Sigmoid colon (tissue), 7 donors: ENCODE measurements around the gene SP110. TPM values are rescaled to one million over a fixed set of nuclear protein-coding genes. Genes with fewer than 3 reads are reported as not detected.

Source experiments
- DNase-seq: peaks from one replicate; pipeline ENCODE4 v3.0.0-alpha.2; 2019
- H3K27ac ChIP-seq, 4 donors: fragments of 200-600 bp; sonication (generic); one replicate each; pipeline ENCODE4 v1.5.1; 2016 to 2019; ENCODE audit warnings: mild to moderate bottlenecking in 1 of 4
- H3K27me3 ChIP-seq, 3 donors: fragments of 200-600 bp; sonication (generic); one replicate each; pipeline ENCODE4 v1.5.1; 2019; ENCODE audit warnings: mild to moderate bottlenecking in 1 of 3
- H3K36me3 ChIP-seq, 4 donors: fragments of 200-600 bp; sonication (generic); one replicate each; pipeline ENCODE4 v1.5.1; 2016 to 2019
- H3K4me1 ChIP-seq, 4 donors: fragments of 200-600 bp; sonication (generic); one replicate each; pipeline ENCODE4 v1.5.1; 2017 to 2019
- H3K4me3 ChIP-seq, 4 donors: fragments of 200-600 bp; sonication (generic); one replicate each; pipeline ENCODE4 v1.5.1; 2017 to 2019; ENCODE audit warnings: mild to moderate bottlenecking in 2 of 4, moderate library complexity in 1 of 4
- H3K9me3 ChIP-seq, 4 donors: fragments of 200-600 bp in 3 of 4; sonication (generic) in 3 of 4; one replicate each; pipeline versions ENCODE4 v1.5.1 to v1.6.1; 2013 to 2019
- CTCF ChIP-seq, 4 experiments: fragments of 450-650 bp in 3 of 4; fragments of 200-600 bp in 1 of 4; IDR thresholded peaks; one replicate each; pipeline ENCODE4 v1.5.1; 2016 to 2019; ENCODE audit warnings: antibody characterized with exemption in 4 of 4, mild to moderate bottlenecking in 3 of 4, moderate library complexity in 2 of 4
- EP300 ChIP-seq, 4 donors: sonication (generic); formaldehyde crosslinking; IDR thresholded peaks; one replicate each; pipeline ENCODE4 v1.6.1; 2017; ENCODE audit warnings: antibody characterized with exemption in 4 of 4
- POLR2A ChIP-seq, 2 donors: fragments of 450-650 bp; IDR thresholded peaks; one replicate each; pipeline ENCODE4 v1.6.1; 2016; ENCODE audit warnings: antibody characterized with exemption in 2 of 2, mild to moderate bottlenecking in 2 of 2, moderate library complexity in 2 of 2
- POLR2AphosphoS5 ChIP-seq, 4 donors: sonication (generic); formaldehyde crosslinking; IDR thresholded peaks; one replicate each; pipeline ENCODE4 v1.6.1; 2017; ENCODE audit warnings: antibody characterized with exemption in 4 of 4
- WGBS, 2 donors: extraction: QIAGEN DNeasy Blood & Tissue Kit; methylation state at CpG; one replicate each; pipeline ENCODE4 v1.1.7; 2013; 5-methylcytosine and 5-hydroxymethylcytosine counted together
- intact Hi-C: fragments of 100-400 bp; cut with DNase I; formaldehyde crosslinking; loops from one replicate; pipeline ENCODE4 v1.15.1; 2023
- polyA plus RNA-seq, 3 donors: library from polyadenylated mRNA; stranded (reverse); fragments of 200-250 nt; gene quantifications; one replicate each; pipeline ENCODE4 v1.2.3, GENCODE V29; 2013
- total RNA-seq, 4 donors: library from RNA; depleted of rRNA; stranded (reverse); fragments of >200 nt; gene quantifications; one replicate each; pipeline ENCODE4 v1.1.0, GENCODE V29; 2016
- donor health status: healthy with polysubstance abuse.
- donor health status: Bipolar disorder and iron deficiency.
- donor health status: healthy.

Gene SP110
- total and polyA plus RNA-seq, 7 donors, result 9.2 to 41.8 (median 16.4) TPM

DNA sequence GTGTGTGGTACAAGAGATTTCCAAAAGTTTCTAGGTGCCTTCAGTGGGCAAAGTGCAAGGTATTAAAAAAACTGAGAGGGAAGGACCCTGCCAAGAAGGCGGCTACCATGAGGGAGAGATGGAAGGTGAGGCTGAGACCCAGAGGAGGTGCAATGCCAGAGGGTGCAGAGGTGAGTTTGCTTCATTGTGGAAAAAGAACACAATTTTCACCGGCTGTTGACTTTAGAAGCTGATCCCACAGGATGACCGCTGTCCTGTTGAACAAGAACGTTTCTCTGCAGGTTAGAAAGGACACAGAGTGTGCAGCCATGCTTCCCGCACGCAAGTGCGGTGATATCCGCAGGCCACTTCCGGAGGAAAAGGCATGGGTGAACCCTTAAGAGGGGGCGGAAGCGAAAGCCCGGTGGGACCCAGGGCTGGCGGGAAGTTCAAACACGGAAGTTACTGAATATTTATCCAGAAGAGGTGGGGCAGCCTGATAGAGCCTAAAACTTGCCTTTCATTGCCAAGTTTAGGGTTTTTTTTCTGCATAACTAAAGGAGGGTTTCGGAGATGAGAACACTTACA, 16.6 kb downstream of the SP110 start:
- TF ChIP-seq CTCF (IDR thresholded peaks at IDR 0.05) (no peak), POLR2A (IDR thresholded peaks at IDR 0.05) (no peak), POLR2AphosphoS5 (IDR thresholded peaks at IDR 0.05) (no peak), EP300 (IDR thresholded peaks at IDR 0.05) (no peak)
- Histone ChIP-seq H3K4me1 (no peaks in the 10 kb centered on the region), H3K27ac (no peak overlapping the region), H3K4me3 (no peak overlapping the region), H3K36me3 (peaks cover 0 to 98% (median 41%) of the 10 kb centered on the region in 4 donors), H3K9me3 (no peaks in the 10 kb centered on the region), H3K27me3 (no peaks in the 10 kb centered on the region)
- 88 to 90% methylated on average over 15 of the region's 15 CpGs for WGBS, 2 donors
- DNase-seq, result no peak
- intact Hi-C loops, result no loop called here

DNA sequence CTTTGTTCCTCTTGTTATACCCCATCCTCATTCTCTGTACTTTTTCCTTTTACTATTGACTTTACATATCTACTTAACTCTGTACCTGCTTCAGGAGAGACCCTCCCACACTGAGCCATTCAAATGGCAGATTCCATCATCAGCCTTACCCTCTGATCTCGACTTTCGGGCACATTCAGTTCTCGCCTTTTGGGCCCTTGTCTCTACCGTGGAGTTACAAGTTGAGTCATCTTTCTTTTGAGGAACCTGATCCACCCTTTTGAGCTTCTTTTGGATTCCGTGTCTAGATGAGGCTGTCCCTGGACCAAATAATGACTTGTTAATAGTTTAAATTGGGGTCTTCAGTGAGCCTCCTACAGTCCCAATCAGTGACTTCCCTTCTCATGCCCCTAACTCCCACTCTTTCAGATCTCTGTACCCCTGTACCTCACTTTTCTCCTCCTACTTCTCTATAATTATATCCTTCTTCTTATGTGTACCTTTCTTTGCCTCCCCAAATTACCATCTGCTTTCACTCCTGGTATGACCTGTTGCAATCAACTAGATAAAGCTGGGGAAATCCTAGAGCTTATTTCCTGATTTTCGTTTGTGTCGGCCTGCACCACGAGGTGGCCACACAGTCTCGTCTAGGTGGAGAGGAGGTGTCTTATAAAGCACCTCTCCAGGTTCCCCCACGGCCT, 17.2 kb downstream of the SP110 start:
- Histone ChIP-seq H3K9me3 (peaks cover 0 to 2% (median 0%) of the 10 kb centered on the region in 4 donors), H3K36me3 (peaks cover 0 to 98% (median 42%) of the 10 kb centered on the region in 4 donors), H3K27ac (no peak overlapping the region), H3K4me3 (no peak overlapping the region), H3K4me1 (no peaks in the 10 kb centered on the region), H3K27me3 (no peaks in the 10 kb centered on the region)
- no peak for DNase-seq
- no peak for TF ChIP-seq EP300 (IDR thresholded peaks at IDR 0.05)
- TF ChIP-seq POLR2AphosphoS5 (IDR thresholded peaks at IDR 0.05), result no peak
- TF ChIP-seq POLR2A (IDR thresholded peaks at IDR 0.05), result no peak
- TF ChIP-seq CTCF (IDR thresholded peaks at IDR 0.05), result no peak
- WGBS, 2 donors, result 77 to 90% methylated on average over 10 of the region's 10 CpGs
- intact Hi-C loops, result no loop called here

GRCh38 chr2:230184727-230185578, 34.8 kb downstream of the SP110 start:
- H3K27me3 ChIP-seq, result no peaks in the 10 kb centered on the region
- H3K4me3 ChIP-seq, result no peak overlapping the region
- no peak overlapping the region for H3K27ac ChIP-seq
- intact Hi-C loops, result no loop called here
- no peaks in the 10 kb centered on the region for H3K9me3 ChIP-seq
- TF ChIP-seq POLR2AphosphoS5 (IDR thresholded peaks at IDR 0.05) (no peak), POLR2A (IDR thresholded peaks at IDR 0.05) (no peak), CTCF (IDR thresholded peaks at IDR 0.05) (no peak), EP300 (IDR thresholded peaks at IDR 0.05) (no peak)
- DNase-seq, result no peak
- WGBS, 2 donors, result 18 to 61% methylated on average over 10 of the region's 10 CpGs
- H3K4me1 ChIP-seq, result no peaks in the 10 kb centered on the region
- H3K36me3 ChIP-seq, result peaks cover 0 to 45% (median 21%) of the 10 kb centered on the region in 4 donors

DNA sequence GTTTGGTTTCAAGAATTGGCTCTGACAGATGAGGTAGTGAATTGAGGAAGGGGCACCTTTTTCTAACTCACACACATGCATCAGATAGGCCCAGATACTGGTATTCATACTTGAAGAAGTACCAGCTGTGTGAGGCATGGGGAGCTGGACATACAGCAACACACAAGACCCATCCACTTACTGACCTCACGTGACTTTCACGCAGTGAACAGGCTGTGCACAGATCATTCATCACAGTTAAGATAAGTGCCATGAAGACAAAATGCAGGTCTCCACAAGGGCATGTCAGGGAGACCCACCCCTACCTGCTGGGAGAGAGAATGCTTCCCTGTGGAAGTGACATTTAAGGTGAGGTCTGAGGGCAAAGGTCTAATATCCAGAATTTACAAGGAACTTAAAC, 38.6 kb downstream of the SP110 start:
- Histone ChIP-seq H3K9me3 (no peaks in the 10 kb centered on the region), H3K27me3 (no peaks in the 10 kb centered on the region), H3K36me3 (peaks cover 0 to 82% (median 36%) of the 10 kb centered on the region in 4 donors), H3K4me1 (no peaks in the 10 kb centered on the region), H3K4me3 (no peak overlapping the region), H3K27ac (no peak overlapping the region)
- DNase-seq, result no peak
- intact Hi-C loops, result no loop called here
- TF ChIP-seq POLR2A (IDR thresholded peaks at IDR 0.05) (no peak), EP300 (IDR thresholded peaks at IDR 0.05) (no peak), CTCF (IDR thresholded peaks at IDR 0.05) (no peak), POLR2AphosphoS5 (IDR thresholded peaks at IDR 0.05) (no peak)
- 32 to 84% methylated on average over 2 of the region's 2 CpGs for WGBS, 2 donors
